GM12891 (cell line): ENCODE results near the gene ZBTB20.

Experiments
- DNase-seq: peaks from one replicate; pipeline ENCODE4 v3.0.0; 2011; ENCODE audit warnings: low spot score; ENCODE audit not compliant: insufficient read length
- FAIRE-seq: peaks from 2 replicates; lab custom pipeline; 2011; peaks lifted over from hg19 to GRCh38; lab: Jason Lieb, UNC
- PAX5 ChIP-seq: IDR thresholded peaks from 2 replicates; pipeline ENCODE4 v1.6.1; 2011; ENCODE audit warnings: low read length, moderate library complexity, mild to moderate bottlenecking; ENCODE audit not compliant: insufficient read depth, severe bottlenecking
- POLR2A ChIP-seq: IDR thresholded peaks from 2 replicates; pipeline ENCODE4 v1.6.1; 2011; ENCODE audit warnings: low read depth, low read length, control low read depth
- POLR2AphosphoS5 ChIP-seq: IDR thresholded peaks from 2 replicates; pipeline ENCODE4 v1.6.1; 2011; ENCODE audit warnings: low read depth, low read length, control low read depth
- POU2F2 ChIP-seq: IDR thresholded peaks from 2 replicates; pipeline ENCODE4 v1.6.1; 2011; ENCODE audit warnings: low read depth, mild to moderate bottlenecking, control low read depth, low read length, moderate library complexity
- SPI1 ChIP-seq: IDR thresholded peaks from 2 replicates; pipeline ENCODE4 v1.6.1; 2011; ENCODE audit warnings: low read depth, low read length, control low read depth
- TAF1 ChIP-seq: IDR thresholded peaks from 2 replicates; pipeline ENCODE4 v1.6.1; 2011; ENCODE audit warnings: low read depth, low read length, control low read depth

Gene ZBTB20

DNA sequence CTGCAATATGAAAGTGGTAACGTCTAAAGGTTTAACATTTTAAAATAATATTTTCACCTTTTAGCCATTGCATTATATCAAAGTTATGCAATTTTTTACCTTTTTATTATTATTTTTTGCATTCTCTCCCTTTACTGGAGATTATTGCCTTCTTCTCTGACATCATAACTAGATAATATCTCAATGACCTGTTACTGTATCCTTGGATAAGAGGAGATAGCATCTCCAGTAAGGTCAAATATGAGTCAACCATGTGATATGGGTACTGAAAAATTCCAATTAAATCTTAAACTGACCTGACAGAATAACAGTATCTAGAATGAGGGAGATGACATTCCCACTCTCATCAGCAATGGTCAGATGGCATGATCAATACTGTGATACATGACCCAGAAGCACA is 108.3 kb downstream of the ZBTB20 start:
- DNase-seq = no peak
- peak; percentile 9 for FAIRE-seq
- TF ChIP-seq POLR2AphosphoS5 (no peak), SPI1 (no peak), POLR2A (no peak), PAX5 (no peak), POU2F2 (no peak)

DNA sequence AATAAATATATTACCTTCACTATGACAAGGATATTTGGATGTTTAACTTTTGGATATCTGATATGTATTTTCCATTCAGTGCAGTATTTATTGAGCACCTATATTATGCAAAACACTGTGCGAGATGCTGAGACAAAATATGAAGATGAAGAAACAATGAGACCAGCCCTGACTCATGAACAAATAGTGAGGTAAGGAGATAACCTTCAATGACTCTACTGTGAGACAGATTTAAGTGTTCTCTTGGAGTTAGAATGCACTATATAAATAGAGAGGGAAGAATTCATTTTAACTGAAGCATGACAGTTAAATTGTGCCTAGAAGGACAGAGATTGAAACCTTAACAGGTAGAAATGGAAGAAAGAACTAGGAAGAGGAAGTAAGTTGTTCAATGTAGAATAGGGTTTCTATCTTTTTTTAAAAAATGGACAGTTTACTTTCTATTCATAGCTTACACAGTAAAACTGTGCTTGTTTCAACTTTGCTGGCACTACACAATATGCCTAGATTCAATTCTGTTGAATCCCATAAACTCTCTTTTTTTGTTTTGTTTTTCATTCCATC is 124.2 kb downstream of the ZBTB20 start:
- DNase-seq (no peak), FAIRE-seq (peak; percentile 51)
- TF ChIP-seq POLR2AphosphoS5 (no peak), PAX5 (no peak), POU2F2 (no peak), TAF1 (no peak), SPI1 (no peak), POLR2A (no peak)

DNA sequence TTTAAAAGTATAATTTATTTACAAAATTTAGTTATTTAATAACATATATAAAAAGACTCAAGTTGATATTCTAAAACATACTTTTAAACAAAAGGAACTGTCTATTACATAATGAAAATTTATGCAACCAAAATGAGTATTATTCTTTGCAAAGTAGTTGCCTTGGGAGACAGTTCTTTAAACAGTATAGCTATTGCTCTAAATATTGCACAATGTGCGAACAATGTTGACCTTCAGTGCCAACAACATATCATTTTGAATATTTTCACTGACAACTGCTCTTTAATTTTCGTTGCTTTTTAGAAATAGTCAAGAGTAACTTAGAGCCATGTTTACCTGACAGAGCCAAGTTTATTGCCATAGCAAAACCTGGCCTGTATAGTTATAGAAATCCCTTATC is 124.9 kb downstream of the ZBTB20 start:
- FAIRE-seq (no peak), DNase-seq (no peak)
- TF ChIP-seq POLR2A (no peak), SPI1 (no peak)

DNA sequence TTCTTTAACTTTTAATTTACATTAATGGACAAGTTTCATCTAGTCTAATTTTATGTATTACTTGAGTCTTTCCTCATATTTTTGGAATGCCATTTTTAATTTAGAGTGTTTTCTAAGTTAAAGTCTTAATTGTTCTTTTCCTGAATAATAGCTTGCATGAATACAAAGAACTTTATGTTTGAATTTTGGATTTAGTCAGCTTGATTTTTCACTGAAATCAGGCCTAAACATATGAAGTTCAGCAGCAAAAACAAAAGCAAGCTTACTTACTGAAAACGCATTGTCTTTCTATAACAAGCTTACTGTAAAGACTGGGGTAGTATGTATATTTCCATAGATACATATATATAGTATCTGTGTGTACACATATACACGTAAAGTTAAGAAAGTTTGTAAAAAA is 126.0 kb downstream of the ZBTB20 start:
- DNase-seq = no peak
- FAIRE-seq = no peak
- TF ChIP-seq PAX5 = no peak
- TF ChIP-seq POLR2AphosphoS5 = no peak
- TF ChIP-seq POLR2A = no peak
- no peak for TF ChIP-seq TAF1
- no peak for TF ChIP-seq SPI1
- no peak for TF ChIP-seq POU2F2

DNA sequence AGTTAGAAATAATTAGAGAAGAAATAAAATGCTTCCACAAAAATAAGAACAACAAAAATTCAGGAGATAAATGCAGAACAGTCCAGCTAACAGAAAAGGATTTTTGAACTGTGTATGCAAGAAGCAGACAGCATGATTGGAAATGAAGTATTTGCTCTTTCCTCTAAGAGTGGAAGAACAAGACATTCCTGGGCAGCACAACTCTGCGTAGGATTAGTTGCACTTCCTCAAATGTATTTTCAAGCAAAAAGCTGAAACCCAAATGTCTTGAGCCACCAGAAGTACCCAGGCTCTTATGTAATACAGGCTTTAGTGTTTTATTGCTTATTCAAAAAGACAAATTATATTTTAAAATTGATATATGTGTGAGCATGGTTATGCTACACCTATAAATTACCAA is 127.2 kb downstream of the ZBTB20 start:
- peak; percentile 97 for TF ChIP-seq SPI1
- no peak for TF ChIP-seq TAF1
- no peak for FAIRE-seq
- no peak for DNase-seq

DNA sequence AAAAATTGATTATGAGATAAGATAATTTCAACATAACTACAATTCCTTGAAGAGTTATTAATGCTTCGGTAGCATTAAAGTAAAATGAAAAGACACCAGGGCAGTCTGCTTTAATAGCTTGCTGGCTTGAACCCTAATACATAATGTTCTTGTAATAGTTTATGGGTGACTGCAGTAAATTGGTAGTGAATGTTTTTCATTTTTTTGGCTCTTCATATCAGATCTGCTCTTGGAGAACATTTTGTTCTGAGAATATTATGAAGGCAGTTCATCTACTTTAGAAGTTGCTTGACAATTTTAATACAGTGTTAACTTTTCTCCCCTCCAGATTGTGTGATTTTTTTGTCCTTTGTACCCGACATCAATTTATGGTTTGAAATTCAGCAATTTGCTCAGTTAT is 128.4 kb downstream of the ZBTB20 start:
- DNase-seq (no peak), FAIRE-seq (no peak)
- TF ChIP-seq POLR2A = no peak
- no peak for TF ChIP-seq PAX5
- no peak for TF ChIP-seq POLR2AphosphoS5
- no peak for TF ChIP-seq TAF1
- no peak for TF ChIP-seq SPI1
- no peak for TF ChIP-seq POU2F2

DNA sequence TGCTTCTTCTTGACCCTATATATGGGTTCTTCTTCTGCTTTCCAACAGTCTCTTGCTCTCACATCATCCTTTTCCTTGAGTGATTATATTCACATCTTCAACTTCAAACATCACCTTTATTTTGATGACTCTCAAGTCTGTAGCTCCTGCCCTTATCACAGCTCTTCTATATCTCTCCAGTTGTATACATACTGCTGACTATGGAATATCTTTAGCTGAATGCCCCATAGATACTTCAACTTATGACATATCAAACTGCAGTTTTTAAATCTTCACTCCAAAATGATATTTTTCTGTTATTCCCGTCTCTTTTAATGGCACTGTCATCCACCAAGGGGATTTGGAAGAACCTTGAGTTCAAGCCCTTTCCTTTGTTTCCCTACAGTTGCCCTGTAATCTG is 139.1 kb downstream of the ZBTB20 start:
- no peak for DNase-seq
- no peak for FAIRE-seq
- TF ChIP-seq POLR2A (no peak), SPI1 (no peak), PAX5 (no peak), POU2F2 (no peak), POLR2AphosphoS5 (no peak), TAF1 (no peak)

DNA sequence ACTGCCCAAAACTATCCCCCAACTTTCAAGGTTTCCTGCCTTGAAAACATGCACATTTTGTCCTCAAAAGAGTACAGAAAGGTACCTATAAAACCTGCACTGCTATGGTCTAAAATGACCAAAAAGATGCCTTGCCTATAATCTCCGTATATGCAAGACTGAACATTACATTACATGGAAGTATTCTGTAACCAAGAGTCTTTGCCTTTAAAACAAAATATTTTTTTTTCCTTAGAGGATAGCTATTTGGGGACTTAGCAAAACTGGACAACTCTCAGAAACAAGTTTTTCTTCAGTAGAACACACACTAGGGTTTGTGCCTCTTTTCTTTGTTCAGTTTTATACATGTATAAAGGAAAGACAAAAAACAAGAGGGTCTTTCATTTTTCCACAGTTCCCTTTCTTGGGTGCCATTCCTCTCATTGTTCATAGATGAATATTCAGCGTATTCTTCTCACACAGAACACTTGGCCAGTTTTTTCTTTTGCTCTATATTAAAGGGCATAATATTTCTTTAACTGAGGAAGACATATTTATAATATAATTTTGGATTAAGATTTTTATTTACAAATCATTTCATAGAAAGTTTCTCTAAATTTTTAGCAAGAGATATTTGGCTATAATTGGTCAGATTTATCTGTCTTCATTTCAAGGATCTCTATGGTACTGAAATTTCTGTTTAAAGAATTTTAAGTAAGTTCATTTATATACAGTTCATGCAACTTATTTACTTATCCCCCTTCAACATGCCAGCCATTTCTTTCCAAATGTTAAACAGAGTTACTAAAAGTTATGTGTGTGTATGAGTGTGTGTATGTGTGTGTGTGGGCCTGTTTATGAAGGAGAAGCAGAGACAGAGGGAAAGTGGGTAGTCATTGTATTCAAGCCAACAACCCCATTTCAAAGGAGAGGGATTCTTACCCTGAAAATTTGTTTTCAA is 142.6 kb downstream of the ZBTB20 start:
- DNase-seq (no peak), FAIRE-seq (no peak)

DNA sequence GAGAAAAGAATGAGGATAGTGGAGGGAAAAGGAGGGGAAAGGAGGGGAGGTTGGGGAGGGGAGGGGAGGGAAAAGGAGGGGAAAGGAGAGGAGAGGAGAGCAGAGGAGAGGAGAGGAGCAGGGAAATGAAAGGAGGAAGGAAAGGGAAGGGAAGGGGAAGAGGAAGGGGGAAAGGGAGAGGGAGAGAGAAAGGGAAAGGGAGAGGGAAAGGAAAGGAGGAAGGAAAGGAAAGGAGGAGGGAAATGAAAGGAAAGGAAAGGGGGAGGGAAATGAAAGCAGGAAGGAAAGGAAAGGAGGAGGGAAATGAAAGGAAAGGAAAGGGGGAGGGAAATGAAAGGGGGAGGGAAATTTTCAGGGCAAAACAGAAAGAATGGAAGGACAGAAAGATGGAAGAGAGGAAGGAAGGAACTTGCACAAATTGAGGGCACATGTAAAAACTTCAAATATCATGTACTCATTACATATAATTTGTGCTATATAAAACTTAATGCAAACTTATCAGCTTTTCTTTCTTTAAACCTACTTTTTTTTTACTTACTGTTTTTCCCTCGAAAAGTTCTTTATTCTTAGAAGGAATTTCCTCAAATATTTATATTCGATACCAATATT is 148.0 kb downstream of the ZBTB20 start:
- DNase-seq = no peak
- TF ChIP-seq POLR2AphosphoS5 = no peak
- no peak for TF ChIP-seq POLR2A
- TF ChIP-seq PAX5 = no peak
- no peak for TF ChIP-seq SPI1
- TF ChIP-seq TAF1 = no peak
- no peak for TF ChIP-seq POU2F2
- no peak for FAIRE-seq

More for the DNA sequence above, 142.6 kb downstream of the ZBTB20 start:
- TF ChIP-seq POLR2AphosphoS5 (no peak), TAF1 (no peak), POU2F2 (no peak), SPI1 (no peak), PAX5 (no peak), POLR2A (no peak)
